DND-41 (cell line): Measurements from ENCODE around the gene CATSPER4.

Experiments used
- ATAC-seq: fragments of 200-7000 bp; cut with Tn5 transposase; 3 replicates; pipeline ENCODE4 v1.9.1; 2021; ENCODE audit warnings: low read depth; ENCODE audit not compliant: insufficient read depth
- DNase-seq: peaks from one replicate; pipeline ENCODE4 v3.0.0-alpha.2; 2020
- H2AFZ ChIP-seq: 2 replicates; pipeline ENCODE4 v1.6.0; 2012; ENCODE audit warnings: low read depth, low read length
- H3K27ac ChIP-seq: 2 replicates; pipeline ENCODE4 v1.5.1; 2012; ENCODE audit warnings: low read length, inconsistent platforms
- H3K27me3 ChIP-seq: fragments of 200-600 bp; sonication (generic); 2 replicates; pipeline ENCODE4 v1.6.0; 2012; ENCODE audit warnings: low read length, mild to moderate bottlenecking, inconsistent platforms; ENCODE audit not compliant: insufficient read depth, poor library complexity
- H3K36me3 ChIP-seq: 2 replicates; pipeline ENCODE4 v1.5.1; 2012; ENCODE audit warnings: low read length, inconsistent platforms; ENCODE audit not compliant: insufficient read depth
- H3K4me1 ChIP-seq: 2 replicates; pipeline ENCODE4 v1.5.1; 2012; ENCODE audit warnings: mild to moderate bottlenecking, low read length; ENCODE audit not compliant: insufficient read depth
- H3K4me2 ChIP-seq: 2 replicates; pipeline ENCODE4 v1.6.0; 2012; ENCODE audit warnings: mild to moderate bottlenecking, moderate library complexity, low read length, inconsistent platforms; ENCODE audit not compliant: insufficient read depth
- H3K4me3 ChIP-seq, 2 experiments: fragments of 200-600 bp in 1 of 2; shearing (Covaris generic) in 1 of 2; 2 replicates each; pipeline ENCODE4 v1.5.1; 2012 to 2016; ENCODE audit warnings: inconsistent platforms in 2 of 2, low read length in 2 of 2, mild to moderate bottlenecking in 2 of 2, low read depth in 1 of 2, moderate library complexity in 1 of 2
- H3K79me2 ChIP-seq: 2 replicates; pipeline ENCODE4 v1.6.0; 2012; ENCODE audit warnings: low read length, inconsistent platforms; ENCODE audit not compliant: insufficient read depth
- H3K9ac ChIP-seq: 2 replicates; pipeline ENCODE4 v1.6.0; 2012; ENCODE audit warnings: low read depth, mild to moderate bottlenecking, inconsistent platforms, low read length, moderate library complexity
- H3K9me3 ChIP-seq: 2 replicates; pipeline ENCODE4 v1.5.1; 2012; ENCODE audit warnings: low read length, moderate library complexity, mild to moderate bottlenecking, inconsistent platforms; ENCODE audit not compliant: insufficient read depth, severe bottlenecking
- H4K20me1 ChIP-seq: 2 replicates; pipeline ENCODE4 v1.6.0; 2012; ENCODE audit warnings: low read length; ENCODE audit not compliant: insufficient read depth
- EZH2 ChIP-seq: IDR thresholded peaks from 3 replicates; pipeline ENCODE4 v1.6.1; 2012; ENCODE audit warnings: borderline replicate concordance, low read depth, mild to moderate bottlenecking, moderate library complexity, low read length, inconsistent platforms; ENCODE audit not compliant: severe bottlenecking
- TF ChIP-seq, protein P1 (sequence below): IDR thresholded peaks from 2 replicates; pipeline ENCODE4 v1.5.1; 2012; ENCODE audit warnings: borderline replicate concordance, low read length, moderate library complexity, mild to moderate bottlenecking; ENCODE audit not compliant: poor library complexity, severe bottlenecking; ENCODE audit errors: extremely low read depth

Gene CATSPER4

DNA sequence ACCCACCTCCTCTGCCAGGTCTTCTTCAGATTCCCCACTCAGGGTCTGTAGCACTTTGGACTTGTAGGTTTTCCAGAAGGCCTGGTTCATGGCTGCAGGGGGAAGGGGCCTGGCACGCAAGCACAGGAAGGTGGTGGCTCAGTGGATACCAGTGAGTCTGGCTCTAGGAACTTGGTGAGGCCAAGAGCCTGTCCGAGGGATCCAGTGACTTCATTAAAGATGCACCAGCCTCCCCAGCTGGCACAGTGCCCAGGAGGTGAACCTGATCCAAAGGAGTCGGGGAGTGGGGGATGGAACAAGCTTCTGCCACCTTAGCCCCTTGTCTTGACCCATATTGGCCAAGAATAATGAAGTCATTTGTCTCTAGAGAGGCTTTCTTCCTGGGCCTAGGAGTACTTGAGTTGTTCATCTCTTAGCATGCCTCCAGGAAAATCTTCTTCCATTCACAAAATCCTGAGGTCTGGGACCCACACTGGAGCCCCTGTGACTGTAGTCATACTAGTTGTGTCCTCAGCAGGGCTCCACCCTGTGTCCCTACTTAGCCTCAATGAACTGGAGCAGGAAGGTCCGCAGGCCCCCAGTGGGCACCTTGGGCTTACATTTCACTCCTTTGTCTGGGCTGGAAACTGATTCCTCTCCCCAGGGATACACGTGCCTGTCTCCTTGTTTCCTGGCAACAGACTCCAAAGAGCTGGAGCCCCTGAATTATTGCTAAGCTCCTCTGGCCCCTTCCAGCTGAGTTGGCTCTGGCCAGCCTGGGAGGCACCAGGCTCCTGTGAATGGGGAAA is 21.8 kb upstream of the CATSPER4 start, which contains the start of gene C1orf232:
C1orf232 (minus strand) TSS at position 554 of the 788 bp plus-strand sequence; CDS start at position 90, 464 bp downstream.
- no peak for TF ChIP-seq EZH2
- TF ChIP-seq, protein P1, sequence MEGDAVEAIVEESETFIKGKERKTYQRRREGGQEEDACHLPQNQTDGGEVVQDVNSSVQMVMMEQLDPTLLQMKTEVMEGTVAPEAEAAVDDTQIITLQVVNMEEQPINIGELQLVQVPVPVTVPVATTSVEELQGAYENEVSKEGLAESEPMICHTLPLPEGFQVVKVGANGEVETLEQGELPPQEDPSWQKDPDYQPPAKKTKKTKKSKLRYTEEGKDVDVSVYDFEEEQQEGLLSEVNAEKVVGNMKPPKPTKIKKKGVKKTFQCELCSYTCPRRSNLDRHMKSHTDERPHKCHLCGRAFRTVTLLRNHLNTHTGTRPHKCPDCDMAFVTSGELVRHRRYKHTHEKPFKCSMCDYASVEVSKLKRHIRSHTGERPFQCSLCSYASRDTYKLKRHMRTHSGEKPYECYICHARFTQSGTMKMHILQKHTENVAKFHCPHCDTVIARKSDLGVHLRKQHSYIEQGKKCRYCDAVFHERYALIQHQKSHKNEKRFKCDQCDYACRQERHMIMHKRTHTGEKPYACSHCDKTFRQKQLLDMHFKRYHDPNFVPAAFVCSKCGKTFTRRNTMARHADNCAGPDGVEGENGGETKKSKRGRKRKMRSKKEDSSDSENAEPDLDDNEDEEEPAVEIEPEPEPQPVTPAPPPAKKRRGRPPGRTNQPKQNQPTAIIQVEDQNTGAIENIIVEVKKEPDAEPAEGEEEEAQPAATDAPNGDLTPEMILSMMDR, result no peak
- H3K4me3 ChIP-seq, result peak within 1 kb of the TSS; percentile 56 to 84; a peak in 3 of 4 replicates
- H3K27ac ChIP-seq, result peak within 1 kb of the TSS; percentile 45; the same call in 1 of the 2 replicates
- H3K4me2 ChIP-seq, result peak within 1 kb of the TSS; percentile 81
- peaks cover 29% of the 10 kb centered on the region for H3K4me1 ChIP-seq
- peaks cover 3% of the 10 kb centered on the region; the same call in 1 of the 2 replicates for H3K79me2 ChIP-seq
- no peaks in the 10 kb centered on the region for H3K9me3 ChIP-seq
- H3K9ac ChIP-seq, result peak within 1 kb of the TSS; percentile 83
- peaks cover 5% of the 10 kb centered on the region for H3K36me3 ChIP-seq
- ATAC-seq, result no peak
- H4K20me1 ChIP-seq, result no peaks in the 10 kb centered on the region
- peaks cover 12% of the 10 kb centered on the region for H3K27me3 ChIP-seq
- peak within 1 kb of the TSS; percentile 95 for H2AFZ ChIP-seq
- no peak for DNase-seq

DNA sequence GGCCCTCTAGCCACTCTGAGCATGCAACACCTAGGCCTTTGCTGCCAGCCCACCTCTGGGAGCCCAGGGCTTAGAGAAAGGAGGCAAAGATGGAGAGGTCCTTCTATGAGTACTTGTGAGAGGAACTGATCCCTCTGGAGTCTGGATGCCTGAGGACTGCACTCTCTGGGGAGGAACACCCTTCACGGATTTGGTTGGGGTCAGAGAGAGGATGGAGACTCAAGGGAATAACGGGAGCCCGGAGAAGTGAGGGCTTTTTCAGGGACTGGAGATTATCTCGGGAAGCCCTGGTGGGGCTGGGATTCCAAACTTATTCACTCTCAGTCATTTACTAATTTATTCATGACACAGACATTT is 21.2 kb upstream of the CATSPER4 start:
- Histone ChIP-seq H2AFZ (peak overlapping the region; percentile 95), H3K27me3 (peaks cover 9% of the 10 kb centered on the region), H3K79me2 (peaks cover 3% of the 10 kb centered on the region; the same call in 1 of the 2 replicates), H3K4me3 (peak overlapping the region in 1 of 2 experiments; percentile 84; a peak in 2 of 4 replicates), H3K27ac (no peak overlapping the region; the same call in 1 of the 2 replicates), H3K9ac (peak overlapping the region; percentile 83), H3K9me3 (no peaks in the 10 kb centered on the region), H4K20me1 (no peaks in the 10 kb centered on the region), H3K4me1 (peaks cover 23% of the 10 kb centered on the region), H3K4me2 (peak overlapping the region; percentile 81), H3K36me3 (peaks cover 5% of the 10 kb centered on the region)
- no peak for DNase-seq
- ATAC-seq, result no peak
- no peak for TF ChIP-seq EZH2
- TF ChIP-seq, protein P1, result no peak

DNA sequence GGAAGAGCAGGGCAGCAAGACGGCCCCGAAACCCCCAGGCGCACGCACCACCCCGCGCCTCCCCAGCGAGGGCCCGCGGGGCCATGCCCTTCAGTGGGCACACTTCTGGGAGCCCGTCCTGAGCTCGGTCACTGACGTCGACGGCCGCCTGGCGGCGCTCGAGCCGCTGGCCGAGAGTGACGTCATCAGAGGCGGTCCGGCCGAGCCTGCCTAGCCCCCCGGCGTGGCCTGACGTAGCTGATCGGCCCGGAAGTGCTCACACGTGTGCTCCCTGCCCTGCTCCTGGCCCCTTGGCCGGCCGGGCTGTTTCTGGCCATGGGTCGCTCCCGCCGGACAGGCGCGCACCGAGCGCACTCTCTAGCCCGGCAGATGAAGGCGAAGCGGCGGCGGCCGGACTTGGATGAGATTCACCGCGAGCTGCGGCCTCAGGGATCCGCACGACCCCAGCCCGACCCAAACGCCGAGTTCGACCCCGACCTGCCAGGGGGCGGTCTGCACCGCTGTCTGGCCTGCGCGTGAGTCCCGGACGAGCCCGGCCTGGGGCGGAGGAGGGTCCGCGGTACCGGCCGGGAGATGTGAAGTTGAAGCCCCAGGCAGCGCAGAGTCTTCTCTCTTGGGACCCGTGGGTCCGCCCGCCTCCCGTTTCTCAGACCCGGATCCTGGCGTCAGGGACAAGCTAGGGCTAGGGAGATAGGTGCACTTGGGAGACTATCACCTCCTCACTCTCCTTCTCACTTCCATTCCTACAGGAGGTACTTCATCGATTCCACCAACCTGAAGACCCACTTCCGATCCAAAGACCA is 20.5 kb upstream of the CATSPER4 start, which contains the start of gene ZNF593:
ZNF593 (plus strand) TSS at position 240 of the 803 bp plus-strand sequence; CDS start at position 316, 76 bp downstream.
- Histone ChIP-seq H3K4me1 (peaks cover 23% of the 10 kb centered on the region), H3K27me3 (peaks cover 3% of the 10 kb centered on the region), H4K20me1 (no peaks in the 10 kb centered on the region), H3K4me3 (peak within 1 kb of the TSS; percentile 56 to 84; a peak in 3 of 4 replicates), H3K79me2 (peaks cover 3% of the 10 kb centered on the region; the same call in 1 of the 2 replicates), H3K36me3 (peaks cover 5% of the 10 kb centered on the region), H3K4me2 (peak within 1 kb of the TSS; percentile 81), H3K9ac (peak within 1 kb of the TSS; percentile 83), H2AFZ (peak within 1 kb of the TSS; percentile 95), H3K27ac (peak within 1 kb of the TSS; percentile 45; the same call in 1 of the 2 replicates), H3K9me3 (no peaks in the 10 kb centered on the region)
- TF ChIP-seq, protein P1, result peak; percentile 87
- no peak for TF ChIP-seq EZH2
- peak; percentile 89 for ATAC-seq
- DNase-seq, result peak; percentile 87
